ENCODE measurements around the gene ZDHHC6.
"Not testable (repeated sequence)": the region's sequence is repeated elsewhere in the genome, so short reads cannot be mapped to it uniquely, and the experiment has no call there.

ZDHHC6 gene

DNA sequence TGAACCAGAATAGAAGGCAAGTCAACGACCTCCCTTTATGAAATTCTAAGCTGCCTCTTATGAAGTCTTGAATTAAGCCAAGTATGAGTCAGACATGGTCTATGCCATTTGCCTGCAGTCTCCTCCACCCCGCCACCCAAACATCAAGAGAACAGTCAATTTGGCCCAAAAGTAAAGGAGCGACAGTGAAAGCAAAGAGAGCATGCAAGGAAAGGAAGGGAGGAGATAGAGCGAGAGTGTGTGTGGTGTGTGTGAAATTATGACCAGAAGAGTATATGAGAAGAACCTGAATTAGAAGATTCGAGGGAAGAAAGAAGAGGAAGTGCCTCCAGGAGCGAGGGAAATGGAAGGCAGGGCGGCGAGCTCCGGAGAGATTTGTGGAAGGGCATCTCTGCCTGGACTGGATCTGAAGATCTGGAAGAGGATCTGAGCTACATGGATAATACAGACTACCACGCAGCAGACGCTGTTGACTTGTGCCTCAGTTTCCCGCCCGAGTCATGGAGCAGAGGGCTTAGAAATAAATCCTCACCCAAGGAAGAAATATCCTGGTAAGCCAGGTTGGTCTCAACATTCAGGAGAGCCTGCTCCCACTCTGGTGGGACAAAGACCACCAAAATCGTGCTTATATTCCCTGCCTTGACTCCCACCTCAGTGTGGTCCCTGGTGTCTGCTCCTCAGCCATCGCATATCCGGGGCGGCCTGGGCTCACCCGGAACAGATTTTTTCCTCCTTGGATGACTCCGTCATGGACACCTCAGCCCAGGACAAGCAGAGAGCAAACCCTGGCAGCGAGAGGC, 459 bp downstream of the ZDHHC6 start:
- DNase-seq, result peak in 1 of 58 donors; percentile 10

DNA sequence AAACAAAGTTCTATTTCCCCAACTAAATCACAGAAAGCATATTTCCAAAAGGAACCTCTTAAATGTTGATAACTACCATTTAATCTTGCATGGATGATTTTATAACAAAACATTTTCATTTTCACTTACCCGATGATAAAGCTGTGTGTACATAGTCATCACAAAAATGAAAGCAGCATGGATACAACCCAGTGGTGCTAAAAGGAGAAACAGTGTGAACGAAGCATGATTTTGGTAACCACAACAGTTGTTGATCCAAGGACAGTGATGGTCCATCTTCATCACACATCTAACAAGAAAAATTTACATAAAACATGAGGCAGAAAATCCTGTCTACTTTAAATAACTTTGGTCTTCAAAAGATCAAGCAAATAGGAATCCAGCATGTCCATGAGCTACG, 4.7 kb downstream of the ZDHHC6 start:
- DNase-seq, result no peak

DNA sequence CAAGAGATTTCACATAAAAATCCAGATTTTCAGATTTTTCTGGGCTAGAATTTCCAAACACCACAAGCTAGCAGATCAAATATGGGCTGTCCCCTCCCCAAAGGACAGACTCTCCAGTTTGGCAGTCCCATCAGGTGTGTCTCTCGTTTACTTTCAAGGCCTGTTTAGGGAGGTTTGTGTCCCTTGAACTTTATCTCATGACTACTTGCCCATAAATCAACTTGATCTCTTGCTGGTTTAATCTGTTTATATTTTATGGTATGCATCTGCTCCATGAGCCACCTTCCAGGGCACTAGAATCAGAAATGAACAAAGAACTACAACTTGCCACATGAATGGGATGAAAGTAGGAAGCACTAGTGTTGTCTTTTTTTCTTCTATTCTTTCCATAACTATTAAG, 5.2 kb downstream of the ZDHHC6 start:
- no peak for DNase-seq

DNA sequence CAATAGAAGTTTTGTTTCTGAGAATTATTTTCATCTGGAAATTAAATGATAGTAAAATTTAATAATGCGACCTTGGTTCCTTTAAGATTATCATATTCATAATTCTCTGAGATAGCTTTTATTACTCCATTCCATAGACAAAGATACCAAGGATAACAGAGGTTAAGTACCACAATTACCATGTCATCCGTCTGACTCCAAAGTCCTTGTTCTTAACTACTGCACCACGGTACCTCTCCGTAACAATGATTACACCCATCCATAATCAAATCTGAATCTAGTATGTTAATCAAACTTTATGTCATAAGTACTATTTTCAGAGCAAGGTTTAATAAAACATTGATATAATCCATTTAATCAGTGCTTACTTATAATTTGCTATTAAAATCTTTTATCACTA, 8.4 kb downstream of the ZDHHC6 start:
- DNase-seq, result no peak

DNA sequence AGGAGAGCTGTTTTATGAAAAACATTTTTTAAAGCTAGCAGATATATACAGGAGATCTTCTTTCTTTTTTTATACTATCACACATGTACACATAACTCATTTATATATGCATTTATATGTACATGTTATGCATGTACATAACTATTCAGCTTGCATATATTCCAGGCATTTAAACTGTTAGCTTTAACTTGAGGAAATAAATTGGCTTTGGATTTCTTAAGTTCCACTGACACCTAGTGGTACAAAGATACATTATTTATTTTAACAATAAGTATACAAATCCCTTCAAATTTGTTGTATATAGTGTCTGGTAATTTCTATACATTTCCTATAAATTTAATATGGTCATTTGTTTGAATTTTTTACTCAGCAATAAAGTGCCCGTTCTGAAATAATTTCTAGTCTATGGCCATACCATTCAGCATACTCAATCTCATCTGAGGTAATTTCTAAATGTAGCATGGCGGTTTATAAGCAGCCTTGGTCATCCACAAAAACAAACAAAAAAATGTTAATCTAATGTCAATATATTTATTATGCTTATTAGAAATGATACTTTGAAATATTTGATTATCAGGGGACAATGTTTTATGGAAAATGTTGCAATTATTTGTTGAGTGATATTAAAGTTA, 11.6 kb downstream of the ZDHHC6 start:
- DNase-seq, result no peak

DNA sequence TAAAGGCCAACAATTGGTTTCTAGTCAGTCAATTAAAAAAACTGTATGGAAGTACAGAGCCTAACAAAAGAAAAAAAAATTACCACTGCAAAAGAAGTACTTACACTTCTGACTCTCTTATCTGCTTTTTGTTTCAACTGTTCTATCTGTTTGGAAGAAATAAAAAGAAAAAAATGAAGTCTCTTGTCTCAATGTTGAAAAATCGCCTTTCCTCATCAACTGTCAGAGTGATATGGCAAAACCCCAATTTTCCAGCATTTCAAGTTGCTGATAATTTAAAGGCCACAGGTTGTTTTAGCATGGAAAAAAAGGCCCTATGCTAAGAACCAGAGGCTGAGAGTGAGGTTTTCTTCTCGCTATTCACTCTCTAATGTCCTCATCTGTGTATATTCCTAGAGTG, 13.6 kb downstream of the ZDHHC6 start:
- DNase-seq, result no peak

DNA sequence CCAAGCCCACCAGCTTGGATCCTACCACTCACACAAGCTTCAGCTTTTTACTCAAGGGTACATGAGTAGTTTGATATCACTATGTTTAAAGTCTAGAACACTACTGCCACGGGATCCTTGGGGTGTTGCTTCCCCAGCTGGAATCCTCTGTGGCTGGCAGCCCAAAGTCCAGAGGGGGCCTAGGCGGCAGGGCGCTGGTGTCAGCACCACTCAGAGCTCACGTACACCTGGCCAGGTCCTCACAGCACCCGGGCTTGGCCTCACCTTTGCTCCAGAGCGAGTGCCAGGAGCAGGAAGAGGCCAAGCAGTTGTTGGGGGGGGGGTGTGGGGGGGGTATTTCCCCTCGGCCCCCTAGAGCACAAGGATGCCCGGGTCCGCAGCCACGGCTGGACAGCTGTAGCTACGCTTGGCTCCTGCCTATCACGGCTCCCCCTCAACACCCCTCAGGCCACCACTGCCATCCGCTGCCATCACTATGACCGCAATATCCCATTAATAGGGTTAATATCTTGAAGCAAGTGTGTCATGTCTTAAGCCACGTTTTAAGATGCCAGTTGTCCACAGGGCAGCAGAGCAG, 17.0 kb downstream of the ZDHHC6 start:
- DNase-seq, result no peak

DNA sequence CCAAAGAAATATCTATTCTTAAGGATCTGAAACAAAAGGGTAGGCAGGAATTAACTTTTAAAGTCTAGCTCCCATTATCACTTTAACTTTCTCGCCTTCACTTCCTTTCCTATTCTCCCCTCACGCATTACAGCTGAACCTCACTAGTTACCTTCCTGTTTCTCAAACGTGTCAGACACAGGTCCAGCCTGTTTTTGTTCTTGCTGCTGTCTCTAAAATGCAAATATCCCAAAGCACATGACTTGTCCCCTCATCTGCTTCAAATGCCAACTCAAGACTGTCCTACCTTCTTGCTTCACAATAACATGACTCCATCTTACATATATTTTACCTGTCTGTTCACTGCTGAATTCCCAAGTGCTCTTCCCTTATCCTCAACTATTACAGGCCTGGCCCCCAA, 17.6 kb downstream of the ZDHHC6 start:
- no peak for DNase-seq

DNA sequence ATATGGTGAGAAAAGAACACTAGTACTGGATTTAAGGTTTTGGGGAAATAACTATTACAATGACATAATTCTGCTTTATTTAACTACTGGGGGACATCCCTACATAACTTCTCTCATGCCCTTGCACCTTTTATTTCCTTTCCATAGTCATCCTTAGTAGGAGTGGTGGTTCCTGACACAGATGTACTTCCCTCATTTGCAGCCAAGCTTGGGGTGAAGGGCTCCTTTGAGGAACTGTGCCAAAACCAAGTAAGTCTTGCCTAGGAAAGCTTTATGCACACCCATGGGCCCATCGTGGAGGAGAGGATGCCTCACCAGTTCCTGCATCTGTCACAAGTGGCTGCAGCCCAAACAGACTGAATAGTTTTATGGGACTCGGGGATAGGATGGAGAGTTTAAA, 20.6 kb downstream of the ZDHHC6 start:
- no peak for DNase-seq

DNA sequence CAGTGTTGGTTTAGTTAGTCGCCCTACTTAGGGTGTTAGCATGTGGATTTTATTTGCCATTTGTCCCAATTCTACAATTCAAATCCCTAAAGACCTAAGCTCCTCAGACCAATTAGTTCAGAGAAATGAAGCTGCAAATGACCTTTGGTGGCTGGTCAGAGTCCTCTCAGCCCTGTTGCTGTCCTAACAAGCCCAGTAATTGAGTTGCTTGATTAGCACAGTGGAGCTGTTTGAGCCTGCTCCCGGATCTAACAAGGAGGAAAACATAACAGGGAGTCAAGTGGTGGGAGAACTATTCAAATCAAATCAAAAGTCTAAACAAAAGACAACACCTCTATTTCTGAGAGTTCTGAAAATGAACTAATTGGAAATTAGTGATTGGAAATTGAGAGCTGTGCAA, 22.1 kb downstream of the ZDHHC6 start:
- DNase-seq, result no peak

DNA sequence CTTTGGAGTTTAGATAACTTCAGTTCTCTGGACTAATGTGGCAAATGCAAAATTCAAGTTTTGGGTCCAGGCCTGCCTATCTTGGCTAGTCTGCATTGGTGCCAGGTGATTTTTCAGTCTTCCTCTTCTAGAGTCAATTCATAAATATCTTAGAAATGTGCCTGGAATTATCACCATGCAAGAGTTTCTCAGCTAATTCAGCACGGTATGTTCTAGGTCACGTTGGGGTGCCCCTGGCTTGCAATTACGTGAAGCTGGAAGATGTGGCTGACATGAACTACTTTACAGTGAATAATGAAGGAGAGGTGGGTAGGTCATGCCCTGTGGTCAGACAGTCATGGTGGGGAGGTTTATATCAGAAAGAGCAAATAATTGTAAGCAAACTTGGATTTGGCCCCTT, 25.0 kb downstream of the ZDHHC6 start:
- DNase-seq, result no peak

DNA sequence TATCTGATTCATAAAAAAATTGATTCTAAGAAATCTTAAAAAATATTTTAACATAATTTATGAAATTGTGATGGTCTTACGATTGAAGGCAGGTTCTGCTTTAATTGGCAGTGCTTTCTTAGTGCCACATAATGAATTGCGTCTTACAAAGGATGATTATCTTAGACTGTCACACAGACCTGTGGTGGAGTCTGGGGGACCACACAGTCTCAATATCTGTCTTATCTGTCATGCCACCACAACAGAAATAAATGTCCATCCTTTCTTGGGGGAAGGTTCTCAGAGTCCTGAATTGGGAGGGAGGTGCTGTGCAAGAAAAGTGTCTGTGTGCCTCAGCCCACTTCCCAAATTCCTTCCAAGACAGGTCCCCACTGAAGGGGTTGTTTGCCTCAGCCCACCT, 34.0 kb downstream of the ZDHHC6 start:
- DNase-seq, result no peak

DNA sequence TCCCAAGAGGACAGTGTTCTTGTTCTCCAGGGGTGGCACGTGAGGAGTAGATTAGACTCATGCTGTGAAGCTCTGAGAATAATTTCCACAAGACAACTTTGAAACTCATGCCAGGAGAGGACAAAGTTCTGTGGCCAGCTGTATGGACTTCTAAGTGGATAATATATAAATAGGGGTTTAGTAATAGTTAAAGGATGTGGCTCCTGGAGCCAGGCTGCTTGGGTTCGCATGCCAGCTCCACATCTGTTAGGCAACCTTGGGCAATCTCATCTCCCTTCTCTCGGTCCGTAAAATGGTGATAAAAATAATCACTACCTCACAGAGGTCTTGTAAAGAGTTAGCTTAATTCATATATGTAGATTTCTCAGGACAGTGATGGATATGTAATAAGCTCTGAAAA, 37.0 kb downstream of the ZDHHC6 start:
- no peak for DNase-seq

DNA sequence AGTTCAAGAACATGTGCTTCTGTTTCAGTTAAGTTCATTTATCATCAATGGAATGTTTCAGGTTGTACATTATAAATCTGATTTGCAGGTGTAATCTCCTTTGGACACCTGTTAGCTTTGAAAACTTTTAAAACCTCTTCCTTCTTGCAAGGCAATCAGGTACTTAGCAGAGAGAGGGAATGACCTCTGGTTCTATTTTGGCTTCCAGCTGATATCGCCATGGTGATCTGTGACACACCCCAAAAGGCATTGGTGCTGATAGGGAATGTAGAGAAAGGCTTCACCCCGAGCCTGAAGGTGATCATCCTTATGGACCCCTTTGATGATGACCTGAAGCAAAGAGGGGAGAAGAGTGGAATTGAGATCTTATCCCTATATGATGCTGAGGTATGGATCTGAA, 37.4 kb downstream of the ZDHHC6 start:
- no peak for DNase-seq

DNA sequence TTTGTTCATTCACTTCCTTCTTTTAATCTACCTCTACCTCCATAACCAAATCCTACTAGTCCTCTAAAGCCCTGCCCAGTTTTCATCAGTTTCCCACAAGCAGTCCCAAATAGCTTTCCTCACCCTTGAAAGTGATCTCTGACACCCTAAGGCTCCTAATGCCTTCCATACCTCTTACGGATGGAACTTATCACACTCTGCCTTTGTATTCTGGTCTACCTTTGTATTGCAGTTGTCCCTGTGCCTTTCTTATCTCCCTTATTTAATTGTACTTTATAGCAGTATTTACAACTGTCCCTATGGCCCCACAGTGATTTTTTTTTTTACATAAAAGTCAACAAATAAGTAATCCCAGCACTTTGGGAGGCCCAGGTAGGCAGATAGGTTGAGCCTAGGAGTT, 39.0 kb downstream of the ZDHHC6 start:
- no peak for DNase-seq

DNA sequence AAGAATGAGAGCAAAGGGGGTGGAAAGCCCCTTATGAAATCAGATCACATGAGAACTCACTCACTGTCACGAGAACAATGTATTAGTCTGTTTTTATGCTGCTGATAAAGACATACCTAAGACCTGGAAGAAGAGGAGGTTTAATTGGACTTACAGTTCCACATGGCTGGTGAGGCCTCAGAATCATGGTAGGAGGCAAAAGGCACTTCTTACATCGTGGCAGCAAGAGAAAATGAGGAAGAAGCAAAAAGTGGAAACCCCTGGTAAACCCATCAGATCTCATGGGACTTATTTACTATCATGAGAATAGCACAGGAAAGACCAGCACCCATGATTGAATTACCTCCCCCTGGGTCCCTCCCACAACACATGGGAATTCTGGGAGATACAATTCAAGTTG, 39.9 kb downstream of the ZDHHC6 start:
- not testable (repeated sequence) for DNase-seq

DNA sequence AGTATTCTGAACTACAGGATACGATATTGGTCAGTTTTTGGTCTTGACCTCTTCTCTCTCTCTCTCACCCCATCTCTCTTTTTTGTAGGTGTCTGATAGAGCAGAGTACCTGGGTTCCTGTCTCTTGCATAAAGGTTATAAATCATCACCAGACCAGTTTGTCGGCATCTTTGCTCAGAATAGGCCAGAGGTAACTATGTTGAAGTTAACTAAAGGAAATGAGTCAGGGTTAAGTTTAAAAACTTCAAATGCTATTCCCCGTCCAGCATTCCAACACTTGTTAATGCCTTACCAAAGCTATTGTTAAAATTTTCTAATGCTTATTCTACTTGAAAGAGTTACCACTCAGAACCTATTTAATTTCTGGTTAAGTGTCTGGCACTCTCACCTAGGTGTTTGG, 42.1 kb downstream of the ZDHHC6 start:
- no peak for DNase-seq

DNA sequence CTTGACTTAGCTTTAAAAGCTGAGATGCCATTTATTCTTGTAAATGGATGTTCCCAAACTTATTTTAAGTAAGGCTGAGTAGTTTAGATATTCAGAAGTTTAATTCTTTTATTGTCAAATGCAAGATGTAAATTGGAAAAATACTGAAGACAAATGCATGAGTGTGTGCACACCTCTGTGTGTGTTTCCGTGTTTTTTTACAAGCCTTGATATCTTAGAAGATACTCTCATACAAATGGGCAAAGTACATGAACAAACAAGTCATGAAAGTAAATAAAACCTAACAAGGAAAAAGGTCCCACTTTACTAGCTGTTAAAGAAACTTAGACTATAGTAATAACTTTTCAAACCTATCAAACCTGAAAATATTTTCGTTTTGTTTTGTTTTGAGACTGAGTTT, 43.8 kb downstream of the ZDHHC6 start:
- DNase-seq, result no peak

DNA sequence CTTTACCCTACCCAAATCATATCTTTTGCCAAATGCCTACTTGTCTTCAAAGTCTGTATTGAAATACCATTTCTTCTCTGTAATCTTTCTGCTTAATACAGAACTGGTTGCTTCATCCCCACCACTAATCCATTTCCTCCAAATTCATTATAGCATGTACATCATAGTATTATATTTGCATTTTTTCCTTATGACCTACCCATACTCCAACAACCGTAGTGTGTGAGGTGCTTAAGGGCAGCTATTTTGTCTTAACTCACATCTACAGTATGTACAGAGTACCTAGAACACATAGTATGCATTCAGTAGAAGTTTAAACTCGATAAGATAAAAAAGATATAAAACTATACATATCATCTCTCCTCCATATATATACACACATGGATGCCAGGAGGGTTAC, 49.1 kb downstream of the ZDHHC6 start:
- DNase-seq, result no peak

DNA sequence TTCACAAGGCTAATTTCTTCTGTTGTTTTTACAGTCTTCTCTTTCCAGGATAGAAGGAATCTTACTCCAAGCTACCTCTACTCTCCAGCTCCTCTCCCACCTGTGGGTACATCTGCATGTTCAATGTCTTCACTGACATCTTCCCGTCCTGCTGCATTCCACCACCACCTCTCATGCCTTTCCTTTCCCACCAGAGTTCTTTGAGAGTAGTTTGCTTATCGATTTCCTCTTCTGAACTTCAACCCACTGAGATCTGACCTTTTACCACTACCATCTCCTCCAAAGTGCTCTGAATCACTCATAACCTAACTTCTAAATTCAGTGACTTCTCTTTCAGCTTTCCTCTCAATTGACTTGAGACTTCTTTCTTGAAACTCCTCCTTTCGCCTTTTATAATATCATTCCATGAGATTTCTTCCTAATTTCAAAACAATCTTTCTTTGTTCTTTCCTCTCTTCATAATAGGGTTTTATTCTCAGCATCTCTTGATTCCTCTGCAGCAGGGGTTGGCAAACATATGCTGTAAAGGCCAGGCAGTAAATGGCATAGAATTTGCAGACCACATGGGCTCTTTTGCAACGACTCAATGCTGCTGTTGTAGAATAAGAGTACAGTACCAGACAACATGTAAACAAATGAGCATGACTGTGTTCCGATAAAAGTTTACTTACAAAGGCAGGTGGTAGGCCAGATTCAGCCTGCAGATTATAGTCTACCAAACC, 50.7 kb downstream of the ZDHHC6 start:
- no peak for DNase-seq

DNA sequence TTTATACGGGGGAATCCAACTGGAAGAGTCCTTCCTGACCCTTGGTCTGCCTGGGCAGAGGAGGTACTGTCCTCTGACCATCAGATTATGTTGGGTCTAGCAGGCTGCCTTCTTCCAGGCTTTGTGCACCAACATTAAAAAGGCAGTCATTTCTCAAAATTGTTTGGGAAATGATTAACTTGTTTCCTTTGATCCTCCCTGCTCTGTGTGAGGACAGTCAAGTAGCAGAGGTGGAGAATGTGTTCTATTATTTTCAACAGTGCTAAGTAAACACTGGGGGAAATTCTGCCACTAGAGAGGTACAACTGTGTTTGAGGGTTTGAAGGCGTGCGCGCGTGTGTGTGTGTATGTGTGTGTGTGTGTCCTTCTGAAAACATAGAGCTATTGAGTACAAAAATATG, 52.2 kb downstream of the ZDHHC6 start:
- no peak for DNase-seq

DNA sequence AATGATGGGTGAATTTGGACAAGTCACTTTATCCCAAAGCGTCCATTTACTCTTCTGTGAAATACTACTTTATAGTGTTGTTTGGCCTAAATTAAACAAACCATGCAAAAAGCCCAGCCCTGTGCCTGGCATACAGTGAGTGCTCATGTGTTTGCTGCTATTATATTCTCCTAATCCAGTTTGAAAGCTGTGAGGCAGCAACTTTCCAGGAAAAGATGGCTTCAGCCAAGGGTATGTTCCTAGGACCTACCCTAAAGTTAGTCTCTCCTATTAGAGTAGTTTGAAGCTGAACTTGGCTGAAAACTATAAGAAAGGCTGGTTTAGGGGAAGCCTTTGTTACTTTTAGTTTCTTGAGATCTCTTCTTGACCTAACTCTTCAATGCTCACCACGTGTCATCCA, 52.9 kb downstream of the ZDHHC6 start:
- DNase-seq, result no peak
